ENCODE results near the gene SIL1. TPM values are rescaled to one million over a fixed set of nuclear protein-coding genes. Genes with fewer than 3 reads are reported as not detected.

Gene SIL1
- total RNA-seq, 4 donors from 2014 or later, result 28.6 to 48.1 (median 36.5) TPM

DNA sequence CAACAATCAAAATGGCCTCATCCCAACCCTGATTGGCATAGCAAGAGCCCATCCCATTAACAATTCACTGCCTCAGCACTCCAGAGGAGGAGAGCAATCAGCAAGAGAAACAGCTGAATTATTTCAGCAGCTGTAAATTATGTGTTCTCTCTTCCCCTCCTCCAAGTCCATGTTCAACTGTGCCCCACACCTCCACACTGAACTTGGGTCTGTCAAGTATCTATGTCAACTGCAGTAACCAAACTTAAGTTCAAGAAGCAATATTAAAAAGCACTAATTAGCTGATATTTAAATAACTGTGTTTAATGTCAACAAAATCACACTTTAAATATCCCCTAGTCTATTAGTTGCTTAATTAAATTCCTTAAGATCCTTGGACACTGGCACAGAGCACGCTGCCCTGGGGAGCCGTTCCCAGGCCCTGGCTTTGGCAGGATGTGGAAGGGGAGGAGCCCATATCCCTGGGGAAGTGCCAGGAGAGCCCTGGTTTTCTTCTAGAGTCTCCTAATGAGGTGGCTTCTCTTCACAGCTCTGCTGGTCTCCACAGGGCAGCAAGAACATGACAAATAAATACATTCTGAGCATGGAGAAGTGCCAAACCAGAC is 50.6 kb downstream of the SIL1 start:
- Histone ChIP-seq H3K27me3 (no peaks in the 10 kb centered on the region), H3K27ac (peak overlapping the region; percentile 40 to 76 (median 63)), H3K4me1 (peaks cover 15 to 62% (median 31%) of the 10 kb centered on the region in 3 donors), H3K4me3 (no peak overlapping the region), H3K36me3 (no peaks in the 10 kb centered on the region), H3K9me3 (no peaks in the 10 kb centered on the region)
- 10 to 12% methylated on average over 2 of the region's 2 CpGs for WGBS, 2 donors (ENCODE audit: low coverage in 1 of 2)
- TF ChIP-seq POLR2AphosphoS5 (IDR thresholded peaks at IDR 0.05) (peak; percentile 33), EP300 (IDR thresholded peaks at IDR 0.05) (no peak), POLR2A (IDR thresholded peaks at IDR 0.05) (no peak)
- TF ChIP-seq, protein P1, sequence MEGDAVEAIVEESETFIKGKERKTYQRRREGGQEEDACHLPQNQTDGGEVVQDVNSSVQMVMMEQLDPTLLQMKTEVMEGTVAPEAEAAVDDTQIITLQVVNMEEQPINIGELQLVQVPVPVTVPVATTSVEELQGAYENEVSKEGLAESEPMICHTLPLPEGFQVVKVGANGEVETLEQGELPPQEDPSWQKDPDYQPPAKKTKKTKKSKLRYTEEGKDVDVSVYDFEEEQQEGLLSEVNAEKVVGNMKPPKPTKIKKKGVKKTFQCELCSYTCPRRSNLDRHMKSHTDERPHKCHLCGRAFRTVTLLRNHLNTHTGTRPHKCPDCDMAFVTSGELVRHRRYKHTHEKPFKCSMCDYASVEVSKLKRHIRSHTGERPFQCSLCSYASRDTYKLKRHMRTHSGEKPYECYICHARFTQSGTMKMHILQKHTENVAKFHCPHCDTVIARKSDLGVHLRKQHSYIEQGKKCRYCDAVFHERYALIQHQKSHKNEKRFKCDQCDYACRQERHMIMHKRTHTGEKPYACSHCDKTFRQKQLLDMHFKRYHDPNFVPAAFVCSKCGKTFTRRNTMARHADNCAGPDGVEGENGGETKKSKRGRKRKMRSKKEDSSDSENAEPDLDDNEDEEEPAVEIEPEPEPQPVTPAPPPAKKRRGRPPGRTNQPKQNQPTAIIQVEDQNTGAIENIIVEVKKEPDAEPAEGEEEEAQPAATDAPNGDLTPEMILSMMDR (IDR thresholded peaks at IDR 0.05), result no peak
- peak; percentile 92 for ATAC-seq

DNA sequence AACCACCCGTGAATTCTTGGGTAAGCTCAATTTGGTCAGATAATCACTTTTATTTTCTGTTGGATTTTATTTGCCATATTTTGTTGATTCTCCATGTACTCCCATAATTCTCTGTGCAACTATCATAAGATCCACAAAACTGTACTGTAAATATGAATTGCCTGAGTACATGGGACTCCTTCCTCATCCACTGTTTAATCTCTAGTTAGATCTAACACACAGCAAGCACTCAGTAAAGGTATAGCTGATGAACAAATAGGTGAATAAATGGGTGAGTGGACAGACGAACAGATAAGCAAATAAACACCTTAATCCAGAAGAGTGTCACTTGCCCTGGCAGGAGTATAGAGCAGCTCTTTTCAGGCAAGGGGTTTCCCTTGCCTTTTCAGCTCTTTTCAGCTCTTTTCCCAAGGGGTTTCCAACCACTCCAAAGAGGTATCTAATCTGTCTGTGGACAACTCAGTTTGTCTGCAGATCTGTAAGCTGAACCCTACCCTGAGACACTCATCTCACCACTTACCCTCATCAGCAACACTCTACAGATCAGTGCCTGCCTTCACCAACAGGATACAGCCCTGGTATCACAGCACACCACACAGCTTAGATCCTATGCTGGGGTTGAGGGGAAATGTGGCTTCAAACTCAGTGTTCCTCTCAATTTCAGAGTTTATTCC is 51.2 kb downstream of the SIL1 start:
- Histone ChIP-seq H3K27me3 (no peaks in the 10 kb centered on the region), H3K4me1 (peaks cover 15 to 69% (median 32%) of the 10 kb centered on the region in 3 donors), H3K27ac (peak overlapping the region; percentile 40 to 76 (median 63)), H3K9me3 (no peaks in the 10 kb centered on the region), H3K4me3 (no peak overlapping the region), H3K36me3 (no peaks in the 10 kb centered on the region)
- peak; percentile 14 for ATAC-seq
- 40 to 58% methylated on average over 1 to 2 of the region's 2 CpGs for WGBS, 2 donors (ENCODE audit: low coverage in 1 of 2)
- no peak for TF ChIP-seq POLR2AphosphoS5 (IDR thresholded peaks at IDR 0.05)
- no peak for TF ChIP-seq EP300 (IDR thresholded peaks at IDR 0.05)
- TF ChIP-seq POLR2A (IDR thresholded peaks at IDR 0.05), result no peak
- TF ChIP-seq, protein P1 (IDR thresholded peaks at IDR 0.05), result no peak

DNA sequence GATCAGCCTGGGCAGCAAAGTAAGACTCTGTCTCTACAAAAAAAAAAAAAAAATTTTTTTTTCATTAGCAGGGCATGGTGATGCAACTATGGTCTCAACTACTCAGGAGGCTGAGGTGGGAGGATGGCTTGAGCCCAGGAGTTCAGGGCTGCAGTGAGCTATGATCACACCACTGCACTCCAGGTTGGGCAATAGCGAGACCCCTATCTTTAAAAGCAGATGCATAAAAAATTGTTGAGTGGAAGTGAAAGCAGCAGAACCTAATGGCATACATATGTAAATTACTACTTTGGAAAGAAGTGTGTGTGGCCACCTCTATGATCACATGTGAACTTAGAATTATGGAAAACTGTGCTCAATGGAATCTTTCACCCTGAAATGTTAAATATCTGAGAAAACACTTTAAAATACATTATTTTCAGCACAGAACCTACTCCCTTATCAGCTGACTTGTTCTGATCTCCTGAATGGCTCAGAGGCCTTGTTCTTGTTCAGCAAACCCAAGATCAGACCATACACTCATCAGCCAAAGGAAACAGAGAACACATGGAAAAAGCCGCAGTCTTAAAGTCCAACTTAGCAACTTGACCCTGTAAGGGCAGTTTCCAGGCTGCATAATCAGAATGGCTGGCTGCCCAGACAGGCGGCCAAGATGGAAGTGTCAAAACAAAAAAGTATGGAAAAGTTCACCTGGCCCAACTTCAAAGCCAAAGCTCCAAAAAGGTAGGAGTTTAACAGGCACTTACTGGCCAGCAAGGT is 56.5 kb downstream of the SIL1 start:
- H3K9me3 ChIP-seq, result no peaks in the 10 kb centered on the region
- TF ChIP-seq POLR2AphosphoS5 (IDR thresholded peaks at IDR 0.05), result peak; percentile 76
- TF ChIP-seq, protein P1 (IDR thresholded peaks at IDR 0.05), result no peak
- H3K27me3 ChIP-seq, result no peaks in the 10 kb centered on the region
- H3K4me1 ChIP-seq, result peaks cover 13 to 62% (median 31%) of the 10 kb centered on the region in 3 donors
- WGBS, 2 donors (ENCODE audit: low coverage in 1 of 2), result 29 to 44% methylated on average over 3 of the region's 3 CpGs
- H3K4me3 ChIP-seq, result no peak overlapping the region
- H3K27ac ChIP-seq, result peak overlapping the region; percentile 78 to 85 (median 82)
- no peaks in the 10 kb centered on the region for H3K36me3 ChIP-seq
- peak; percentile 69 for ATAC-seq

DNA sequence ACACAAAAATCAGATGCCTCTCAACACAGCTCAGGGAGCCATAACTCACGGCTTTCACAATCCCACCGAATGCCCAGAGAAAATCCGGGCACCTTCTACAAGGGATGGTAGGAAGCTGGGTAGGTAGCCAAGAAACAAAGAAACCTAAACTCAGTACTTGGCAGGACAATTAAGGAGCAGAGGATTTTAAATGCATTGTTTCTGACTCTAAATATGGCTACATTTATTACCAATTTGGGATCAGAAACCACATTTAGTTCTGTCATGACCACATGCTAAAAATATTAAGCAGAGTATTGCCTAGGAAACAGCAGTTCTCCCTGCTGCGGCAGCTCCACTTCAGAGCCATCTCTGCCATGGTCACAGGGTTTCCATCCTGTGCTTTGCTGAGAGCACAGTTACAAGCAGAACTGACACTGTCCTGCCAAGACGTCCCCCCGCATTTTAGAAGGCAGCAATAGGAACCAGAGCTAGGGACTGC is 57.5 kb downstream of the SIL1 start:
- Histone ChIP-seq H3K4me3 (no peak overlapping the region), H3K36me3 (no peaks in the 10 kb centered on the region), H3K27me3 (no peaks in the 10 kb centered on the region), H3K9me3 (no peaks in the 10 kb centered on the region), H3K4me1 (peaks cover 13 to 66% (median 31%) of the 10 kb centered on the region in 3 donors), H3K27ac (peak overlapping the region; percentile 78 to 85 (median 82))
- 28 to 34% methylated on average over 4 to 6 of the region's 6 CpGs for WGBS, 2 donors (ENCODE audit: low coverage in 1 of 2)
- TF ChIP-seq, protein P1 (IDR thresholded peaks at IDR 0.05), result no peak
- TF ChIP-seq POLR2AphosphoS5 (IDR thresholded peaks at IDR 0.05) (no peak), EP300 (IDR thresholded peaks at IDR 0.05) (no peak), POLR2A (IDR thresholded peaks at IDR 0.05) (no peak)
- peak; percentile 69 for ATAC-seq

Measured in gastroesophageal sphincter (tissue), 4 donors.